WERI-Rb-1 (cell line): ENCODE measurements around the gene DDX54.

Source experiments
- DNase-seq: peaks from one replicate; pipeline ENCODE4 v3.0.0-alpha.2; 2020
- H3K27ac ChIP-seq: fragments of 250-450 bp; sonication (Bioruptor Pico); 2 replicates; pipeline ENCODE4 v1.5.1; 2020; ENCODE audit warnings: mild to moderate bottlenecking, moderate library complexity
- H3K27me3 ChIP-seq: fragments of 250-450 bp; sonication (Bioruptor Pico); 2 replicates; pipeline ENCODE4 v1.5.1; 2021; ENCODE audit warnings: mild to moderate bottlenecking, low read depth, moderate library complexity; ENCODE audit not compliant: insufficient read depth, severe bottlenecking
- H3K36me3 ChIP-seq: fragments of 250-450 bp; sonication (Bioruptor Pico); 2 replicates; pipeline ENCODE4 v1.5.1; 2020; ENCODE audit warnings: mild to moderate bottlenecking, moderate library complexity
- H3K4me3 ChIP-seq: 2 replicates; pipeline ENCODE4 v1.5.1; 2011; ENCODE audit warnings: low read depth, mild to moderate bottlenecking, control low read depth, low read length
- H3K9me3 ChIP-seq: fragments of 250-450 bp; sonication (Bioruptor Pico); 2 replicates; pipeline ENCODE4 v1.5.1; 2021; ENCODE audit warnings: mild to moderate bottlenecking, moderate library complexity; ENCODE audit not compliant: severe bottlenecking
- TF ChIP-seq, protein P1 (sequence below): IDR thresholded peaks from 2 replicates; pipeline ENCODE4 v1.5.1; 2011; ENCODE audit warnings: low read depth, mild to moderate bottlenecking, control low read depth, inconsistent platforms, low read length

Gene DDX54

DNA sequence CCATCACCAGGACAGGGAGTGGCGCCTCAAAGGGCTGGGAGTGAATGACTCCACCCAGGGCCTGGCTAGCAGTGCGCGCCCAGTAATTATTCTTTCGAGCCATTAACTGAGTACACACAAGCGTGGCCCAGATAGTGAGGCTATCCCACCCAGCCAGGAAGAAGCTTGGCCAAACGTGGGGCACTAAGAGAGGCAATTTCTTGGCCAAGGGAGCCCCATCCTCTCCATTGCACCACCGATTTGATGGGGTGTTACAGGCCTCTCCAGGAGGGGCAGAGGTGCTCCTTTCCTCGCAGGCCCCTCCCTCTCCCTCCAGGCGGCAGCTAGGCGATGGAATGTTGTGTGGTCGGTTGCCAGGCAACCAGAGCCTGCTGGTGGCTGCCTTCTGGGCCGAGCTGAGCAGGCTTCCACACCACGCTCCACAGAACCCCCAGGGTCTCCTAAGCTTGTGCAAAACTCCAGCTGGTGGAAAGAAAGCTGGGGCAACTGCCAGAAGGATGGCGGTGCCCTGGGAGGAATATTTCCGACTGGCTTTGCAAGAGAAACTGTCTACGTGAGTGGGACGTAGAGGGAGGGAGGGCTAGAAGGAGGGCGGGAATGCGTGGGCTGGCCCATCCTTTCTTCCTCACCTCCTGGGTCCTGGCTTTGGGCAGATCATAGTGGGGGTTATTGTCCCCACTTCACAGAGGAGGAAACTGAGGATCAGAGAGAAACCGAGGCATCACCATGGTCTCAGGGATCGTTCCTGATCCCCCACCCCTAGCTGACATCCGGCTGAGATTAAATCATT, 35.7 kb downstream of the DDX54 start, which contains the start of gene CFAP73:
CFAP73 (plus strand) TSS at position 364 of the 790 bp plus-strand sequence; CDS start at position 498, 134 bp downstream.
- TF ChIP-seq, protein P1, sequence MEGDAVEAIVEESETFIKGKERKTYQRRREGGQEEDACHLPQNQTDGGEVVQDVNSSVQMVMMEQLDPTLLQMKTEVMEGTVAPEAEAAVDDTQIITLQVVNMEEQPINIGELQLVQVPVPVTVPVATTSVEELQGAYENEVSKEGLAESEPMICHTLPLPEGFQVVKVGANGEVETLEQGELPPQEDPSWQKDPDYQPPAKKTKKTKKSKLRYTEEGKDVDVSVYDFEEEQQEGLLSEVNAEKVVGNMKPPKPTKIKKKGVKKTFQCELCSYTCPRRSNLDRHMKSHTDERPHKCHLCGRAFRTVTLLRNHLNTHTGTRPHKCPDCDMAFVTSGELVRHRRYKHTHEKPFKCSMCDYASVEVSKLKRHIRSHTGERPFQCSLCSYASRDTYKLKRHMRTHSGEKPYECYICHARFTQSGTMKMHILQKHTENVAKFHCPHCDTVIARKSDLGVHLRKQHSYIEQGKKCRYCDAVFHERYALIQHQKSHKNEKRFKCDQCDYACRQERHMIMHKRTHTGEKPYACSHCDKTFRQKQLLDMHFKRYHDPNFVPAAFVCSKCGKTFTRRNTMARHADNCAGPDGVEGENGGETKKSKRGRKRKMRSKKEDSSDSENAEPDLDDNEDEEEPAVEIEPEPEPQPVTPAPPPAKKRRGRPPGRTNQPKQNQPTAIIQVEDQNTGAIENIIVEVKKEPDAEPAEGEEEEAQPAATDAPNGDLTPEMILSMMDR, result no peak
- Histone ChIP-seq H3K27ac (no peak within 1 kb of the TSS), H3K9me3 (no peaks in the 10 kb centered on the region), H3K4me3 (no peak within 1 kb of the TSS), H3K27me3 (no peaks in the 10 kb centered on the region), H3K36me3 (no peaks in the 10 kb centered on the region)
- DNase-seq, result peak; percentile 82

DNA sequence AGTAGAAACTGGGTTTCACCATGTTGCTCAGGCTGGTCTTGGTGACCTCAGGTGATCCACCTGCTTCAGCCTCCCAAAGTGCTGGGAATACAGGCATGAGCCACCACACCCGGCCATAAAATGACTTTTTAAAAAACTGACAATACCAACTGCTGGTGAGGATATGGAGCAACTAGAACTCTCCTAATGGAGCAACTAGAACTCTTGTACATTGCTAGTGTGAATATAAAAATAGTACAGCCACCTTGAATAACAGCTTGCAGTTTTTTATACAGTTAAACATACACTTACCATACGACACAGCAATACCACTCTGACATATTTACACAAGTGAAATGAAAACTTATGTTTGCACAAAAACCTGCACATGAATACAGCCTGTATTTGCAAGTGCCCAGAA, 38.3 kb downstream of the DDX54 start:
- TF ChIP-seq, protein P1, result no peak
- Histone ChIP-seq H3K27me3 (no peaks in the 10 kb centered on the region), H3K4me3 (no peak overlapping the region), H3K27ac (no peak overlapping the region), H3K36me3 (no peaks in the 10 kb centered on the region), H3K9me3 (no peaks in the 10 kb centered on the region)
- no peak for DNase-seq

DNA sequence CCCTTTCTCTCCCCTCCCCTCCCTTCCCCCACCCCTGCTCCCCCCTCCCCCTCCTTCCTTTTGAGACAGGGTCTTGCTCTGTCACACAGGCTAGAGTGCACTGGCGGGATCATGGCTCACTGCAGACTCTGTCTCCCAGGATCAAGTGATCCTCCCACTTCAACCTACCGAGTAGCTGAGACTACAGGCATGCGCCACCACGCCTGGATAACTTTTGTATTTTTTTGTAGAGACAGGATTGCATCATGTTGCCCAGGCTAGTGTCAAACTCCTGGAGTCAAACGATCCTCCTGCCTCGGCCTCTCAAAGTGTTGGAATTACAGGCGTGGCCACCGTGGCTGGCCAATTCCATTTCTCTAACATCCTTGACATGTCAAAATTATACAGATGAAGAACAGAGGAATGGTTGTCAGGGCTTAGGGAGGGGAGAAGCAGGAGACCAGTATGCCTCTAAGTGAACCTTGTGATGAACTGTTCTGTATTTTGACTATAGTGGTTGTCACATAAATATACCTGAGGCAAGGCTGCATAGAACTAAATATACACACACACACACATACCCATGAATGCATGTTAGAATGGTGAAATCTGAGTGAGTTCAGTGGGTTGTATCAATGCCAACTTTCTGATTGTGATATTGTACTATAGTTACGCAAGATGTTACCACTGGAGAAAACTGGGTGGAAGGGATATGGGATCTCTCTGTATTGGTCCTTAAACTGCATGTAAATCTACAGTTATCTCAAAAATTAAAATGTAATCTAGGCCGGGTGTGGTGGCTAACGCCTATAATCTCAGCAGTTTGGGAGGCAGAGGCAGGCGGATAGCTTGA, 39.3 kb downstream of the DDX54 start:
- Histone ChIP-seq H3K9me3 (no peaks in the 10 kb centered on the region), H3K36me3 (no peaks in the 10 kb centered on the region), H3K4me3 (no peak overlapping the region), H3K27ac (no peak overlapping the region), H3K27me3 (no peaks in the 10 kb centered on the region)
- DNase-seq, result no peak
- TF ChIP-seq, protein P1, result no peak

DNA sequence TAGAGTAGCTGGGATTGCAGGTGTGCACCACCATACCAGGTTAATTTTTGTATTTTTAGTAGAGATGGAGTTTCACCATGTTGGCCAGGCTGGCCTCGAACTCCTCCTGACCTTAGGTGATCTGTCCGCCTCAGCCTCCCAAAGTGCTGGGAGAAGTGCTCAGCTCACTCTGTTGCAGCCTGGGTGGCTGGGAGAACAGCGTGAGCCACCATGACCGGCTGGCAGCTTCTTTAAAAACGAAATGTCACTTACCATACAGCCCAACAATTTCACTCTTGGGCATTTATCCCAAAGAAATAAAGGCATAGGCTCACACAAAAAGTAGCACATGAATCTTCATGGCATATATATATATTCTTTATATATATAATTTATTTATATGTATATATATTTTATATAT, 40.5 kb downstream of the DDX54 start:
- Histone ChIP-seq H3K4me3 (no peak overlapping the region), H3K36me3 (no peaks in the 10 kb centered on the region), H3K27me3 (no peaks in the 10 kb centered on the region), H3K9me3 (no peaks in the 10 kb centered on the region), H3K27ac (no peak overlapping the region)
- TF ChIP-seq, protein P1, result no peak
- DNase-seq, result no peak

DNA sequence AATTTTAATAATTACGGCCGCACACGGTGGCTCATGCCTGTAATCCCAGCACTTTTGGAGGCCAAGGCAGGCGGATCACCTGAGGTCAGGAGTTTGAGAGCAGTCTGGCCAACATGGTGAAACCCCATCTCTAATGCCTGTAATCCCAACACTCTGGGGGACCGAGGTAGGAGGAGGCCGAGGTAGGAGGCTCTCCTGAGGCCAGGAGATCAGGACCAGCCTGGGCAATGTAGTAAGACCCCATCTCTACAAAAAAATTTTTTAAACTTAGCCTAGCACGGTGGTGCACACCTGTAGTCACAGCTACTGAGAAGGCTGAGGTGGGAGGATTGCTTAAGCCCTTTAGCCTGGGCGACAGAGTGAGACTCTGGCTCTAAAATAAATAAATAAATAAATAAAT, 41.3 kb downstream of the DDX54 start:
- Histone ChIP-seq H3K4me3 (no peak overlapping the region), H3K27me3 (no peaks in the 10 kb centered on the region), H3K9me3 (no peaks in the 10 kb centered on the region), H3K27ac (no peak overlapping the region), H3K36me3 (no peaks in the 10 kb centered on the region)
- no peak for DNase-seq
- TF ChIP-seq, protein P1, result no peak
